ENCODE results near the gene LONP1.
"Not testable (repeated sequence)": the region's sequence is repeated elsewhere in the genome, so short reads cannot be mapped to it uniquely, and the experiment has no call there.

LONP1 gene

GRCh38 chr19:5703819-5704818 is 15.8 kb downstream of the LONP1 start:
- Mint-ChIP-seq H3K9me3 (no peaks in the 10 kb centered on the region), H3K4me1 (ENCODE audit: low read depth) (no peaks in the 10 kb centered on the region), H3K27me3 (ENCODE audit: low read depth) (no peaks in the 10 kb centered on the region), H3K36me3 (ENCODE audit: low read depth) (peaks cover 21% of the 10 kb centered on the region), H3K4me3 (no peak overlapping the region), H3K27ac (no peak overlapping the region)

- peaks cover 23% of the 10 kb centered on the region for H3K36me3 Mint-ChIP-seq (ENCODE audit: low read depth)
- H3K27ac Mint-ChIP-seq; H3K4me1 Mint-ChIP-seq (ENCODE audit: low read depth); H3K9me3 Mint-ChIP-seq; H3K4me3 Mint-ChIP-seq; H3K27me3 Mint-ChIP-seq (ENCODE audit: low read depth): not testable (repeated sequence)
These were observed 17.9 kb downstream of the LONP1 start for GRCh38 chr19:5702053-5702410.

- Mint-ChIP-seq H3K4me1 (ENCODE audit: low read depth) (no peaks in the 10 kb centered on the region), H3K9me3 (no peaks in the 10 kb centered on the region), H3K36me3 (ENCODE audit: low read depth) (peaks cover 19% of the 10 kb centered on the region), H3K4me3 (no peak overlapping the region), H3K27ac (no peak overlapping the region), H3K27me3 (ENCODE audit: low read depth) (no peaks in the 10 kb centered on the region)
These were observed 19.4 kb downstream of the LONP1 start for GRCh38 chr19:5700455-5701092.

GRCh38 chr19:5698635-5699422 is 21.1 kb downstream of the LONP1 start:
- Mint-ChIP-seq H3K4me3 (no peak overlapping the region), H3K4me1 (ENCODE audit: low read depth) (no peaks in the 10 kb centered on the region), H3K27me3 (ENCODE audit: low read depth) (no peaks in the 10 kb centered on the region), H3K27ac (no peak overlapping the region), H3K36me3 (ENCODE audit: low read depth) (peaks cover 20% of the 10 kb centered on the region), H3K9me3 (no peaks in the 10 kb centered on the region)

GRCh38 chr19:5697890-5698634 is 21.9 kb downstream of the LONP1 start:
- Mint-ChIP-seq H3K36me3 (ENCODE audit: low read depth) (peaks cover 16% of the 10 kb centered on the region), H3K27ac (no peak overlapping the region), H3K9me3 (no peaks in the 10 kb centered on the region), H3K27me3 (ENCODE audit: low read depth) (no peaks in the 10 kb centered on the region), H3K4me1 (ENCODE audit: low read depth) (no peaks in the 10 kb centered on the region), H3K4me3 (no peak overlapping the region)

GRCh38 chr19:5697022-5697889 is 22.7 kb downstream of the LONP1 start:
- H3K27ac Mint-ChIP-seq = no peak overlapping the region

GRCh38 chr19:5696196-5697021 is 23.5 kb downstream of the LONP1 start:
- H3K27me3 Mint-ChIP-seq (ENCODE audit: low read depth) = no peaks in the 10 kb centered on the region
- H3K4me3 Mint-ChIP-seq = no peak overlapping the region
- peaks cover 18% of the 10 kb centered on the region for H3K36me3 Mint-ChIP-seq (ENCODE audit: low read depth)
- peaks cover 6% of the 10 kb centered on the region for H3K4me1 Mint-ChIP-seq (ENCODE audit: low read depth)
- no peak overlapping the region for H3K27ac Mint-ChIP-seq
- H3K9me3 Mint-ChIP-seq = no peaks in the 10 kb centered on the region

More at GRCh38 chr19:5697022-5697889, 22.7 kb downstream of the LONP1 start:
- Mint-ChIP-seq H3K4me3 (no peak overlapping the region), H3K4me1 (ENCODE audit: low read depth) (peaks cover 2% of the 10 kb centered on the region), H3K36me3 (ENCODE audit: low read depth) (peaks cover 18% of the 10 kb centered on the region), H3K27me3 (ENCODE audit: low read depth) (no peaks in the 10 kb centered on the region), H3K9me3 (no peaks in the 10 kb centered on the region)

- H3K27ac Mint-ChIP-seq = no peak overlapping the region
- no peak overlapping the region for H3K4me3 Mint-ChIP-seq
- H3K36me3 Mint-ChIP-seq (ENCODE audit: low read depth) = peaks cover 20% of the 10 kb centered on the region
- no peaks in the 10 kb centered on the region for H3K27me3 Mint-ChIP-seq (ENCODE audit: low read depth)
- H3K9me3 Mint-ChIP-seq = no peaks in the 10 kb centered on the region
- H3K4me1 Mint-ChIP-seq (ENCODE audit: low read depth) = peaks cover 7% of the 10 kb centered on the region
These were observed 24.2 kb downstream of the LONP1 start for GRCh38 chr19:5695649-5696195.

GRCh38 chr19:5694956-5695648 is 24.8 kb downstream of the LONP1 start:
- no peak overlapping the region for H3K27ac Mint-ChIP-seq
- no peaks in the 10 kb centered on the region for H3K9me3 Mint-ChIP-seq
- H3K27me3 Mint-ChIP-seq (ENCODE audit: low read depth) = no peaks in the 10 kb centered on the region
- no peak overlapping the region for H3K4me3 Mint-ChIP-seq
- H3K4me1 Mint-ChIP-seq (ENCODE audit: low read depth) = peaks cover 10% of the 10 kb centered on the region
- peaks cover 27% of the 10 kb centered on the region for H3K36me3 Mint-ChIP-seq (ENCODE audit: low read depth)

- Mint-ChIP-seq H3K27ac (no peak overlapping the region), H3K36me3 (ENCODE audit: low read depth) (peaks cover 28% of the 10 kb centered on the region), H3K4me3 (no peak overlapping the region)
These were observed 25.6 kb downstream of the LONP1 start for GRCh38 chr19:5694167-5694955.

More at GRCh38 chr19:5694167-5694955, 25.6 kb downstream of the LONP1 start:
- H3K4me1 Mint-ChIP-seq (ENCODE audit: low read depth) = peaks cover 14% of the 10 kb centered on the region
- H3K27me3 Mint-ChIP-seq (ENCODE audit: low read depth) = no peaks in the 10 kb centered on the region
- no peaks in the 10 kb centered on the region for H3K9me3 Mint-ChIP-seq

Data from T-helper 1 cell treated with Interleukin-12 subunit alpha and Interleukin-12 subunit beta and Interleukin-4 antibody, amounts not matched to agents 30 μg/mL and 1 μg/mL, for 36 hours (primary cell).